ENCODE measurements around the gene ZNF213.
"Not testable (repeated sequence)": the region's sequence is repeated elsewhere in the genome, so short reads cannot be mapped to it uniquely, and the experiment has no call there.

ZNF213 gene

DNA sequence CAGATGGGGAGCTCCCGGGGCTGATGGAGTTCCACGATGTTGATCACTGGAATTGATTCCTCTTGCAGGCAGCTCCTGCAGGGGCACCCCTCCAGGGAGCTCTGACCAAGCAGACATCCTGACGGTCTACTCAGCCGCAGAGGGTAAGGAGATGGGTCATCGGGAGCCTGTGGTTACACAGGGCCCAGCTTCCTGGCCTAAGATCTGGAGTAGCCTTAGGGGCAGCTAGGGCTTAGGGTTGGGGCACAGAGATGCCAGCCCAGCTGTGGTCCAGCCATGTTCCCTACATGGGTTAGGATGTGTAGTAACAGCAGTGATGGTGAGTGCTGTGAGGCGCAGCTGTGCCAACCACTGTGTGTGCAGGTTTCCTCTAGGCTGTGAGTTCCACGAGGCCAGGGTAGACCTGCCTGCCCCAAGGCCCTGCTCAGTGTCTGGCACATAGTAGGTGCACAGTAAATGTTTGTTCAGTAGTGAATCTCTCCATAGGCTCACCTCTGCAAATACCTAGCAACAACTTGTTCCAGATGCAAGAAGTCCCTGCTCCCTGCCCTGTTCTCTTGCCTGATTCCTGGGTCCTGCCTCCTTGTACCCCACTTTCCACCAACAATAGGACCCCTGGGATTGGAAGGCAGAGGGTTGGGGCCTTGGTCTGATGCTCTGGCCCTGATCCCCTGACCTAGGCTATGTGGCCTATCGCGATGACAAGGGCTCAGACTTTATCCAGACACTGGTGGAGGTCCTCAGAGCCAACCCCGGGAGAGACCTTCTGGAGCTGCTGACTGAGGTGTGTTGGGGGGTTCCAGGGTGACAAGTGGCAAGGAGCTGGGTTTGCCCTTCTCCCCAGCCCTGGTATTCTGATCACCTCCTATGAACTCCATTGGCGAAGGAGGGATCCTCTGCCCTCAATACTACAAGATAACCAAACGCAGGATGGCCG lies 13.7 kb downstream of the ZNF213 start:
- no peak for DNase-seq

DNA sequence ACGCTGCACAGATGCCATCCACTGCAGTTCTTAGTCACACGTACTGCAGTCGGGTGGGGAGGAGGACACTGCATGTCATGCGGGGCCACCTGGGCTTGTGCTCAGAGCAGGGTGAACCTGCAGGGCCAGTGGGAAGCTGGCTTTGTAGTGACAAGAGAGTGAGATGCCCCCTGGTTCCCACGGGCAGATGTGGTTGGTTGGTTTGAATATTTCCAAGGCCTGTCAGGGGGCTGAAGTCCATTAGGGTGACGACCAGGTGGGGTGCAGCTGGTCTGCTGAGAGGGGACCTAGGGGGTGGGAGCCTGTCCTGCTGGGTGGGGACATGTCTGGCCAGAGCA lies 14.3 kb downstream of the ZNF213 start:
- no peak for DNase-seq

DNA sequence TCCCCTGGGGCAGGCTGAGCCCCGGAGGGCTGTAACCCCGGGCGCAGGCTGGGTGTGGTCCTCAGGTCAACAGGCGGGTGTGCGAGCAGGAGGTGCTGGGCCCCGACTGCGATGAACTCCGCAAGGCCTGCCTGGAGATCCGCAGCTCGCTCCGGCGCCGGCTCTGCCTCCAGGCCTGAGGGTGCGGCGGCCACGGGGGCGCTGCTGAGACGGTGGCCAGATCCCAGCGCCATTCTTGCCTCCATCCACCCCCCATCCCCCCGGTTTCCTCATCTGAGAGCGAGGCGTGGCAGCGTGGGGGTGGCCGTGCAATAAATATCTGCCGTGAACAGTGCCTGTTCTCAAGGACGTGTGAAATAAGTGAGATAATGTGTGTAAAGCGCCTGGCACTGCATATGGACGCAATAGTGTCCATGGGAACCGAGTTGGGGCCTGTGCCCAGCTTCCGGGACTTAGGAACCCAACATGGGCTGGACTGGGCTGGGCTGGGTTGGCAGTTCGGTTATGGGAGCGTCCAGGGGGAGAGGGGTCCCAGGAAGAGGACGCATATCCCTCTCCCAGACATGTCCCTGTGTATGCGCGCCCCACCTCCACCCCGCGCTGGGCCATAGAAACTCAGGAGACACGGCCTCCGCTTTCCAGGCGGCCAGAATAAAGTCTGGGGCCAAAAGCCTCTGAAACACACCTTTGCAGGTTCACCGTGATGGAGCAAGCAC lies 15.0 kb downstream of the ZNF213 start:
- DNase-seq = no peak

DNA sequence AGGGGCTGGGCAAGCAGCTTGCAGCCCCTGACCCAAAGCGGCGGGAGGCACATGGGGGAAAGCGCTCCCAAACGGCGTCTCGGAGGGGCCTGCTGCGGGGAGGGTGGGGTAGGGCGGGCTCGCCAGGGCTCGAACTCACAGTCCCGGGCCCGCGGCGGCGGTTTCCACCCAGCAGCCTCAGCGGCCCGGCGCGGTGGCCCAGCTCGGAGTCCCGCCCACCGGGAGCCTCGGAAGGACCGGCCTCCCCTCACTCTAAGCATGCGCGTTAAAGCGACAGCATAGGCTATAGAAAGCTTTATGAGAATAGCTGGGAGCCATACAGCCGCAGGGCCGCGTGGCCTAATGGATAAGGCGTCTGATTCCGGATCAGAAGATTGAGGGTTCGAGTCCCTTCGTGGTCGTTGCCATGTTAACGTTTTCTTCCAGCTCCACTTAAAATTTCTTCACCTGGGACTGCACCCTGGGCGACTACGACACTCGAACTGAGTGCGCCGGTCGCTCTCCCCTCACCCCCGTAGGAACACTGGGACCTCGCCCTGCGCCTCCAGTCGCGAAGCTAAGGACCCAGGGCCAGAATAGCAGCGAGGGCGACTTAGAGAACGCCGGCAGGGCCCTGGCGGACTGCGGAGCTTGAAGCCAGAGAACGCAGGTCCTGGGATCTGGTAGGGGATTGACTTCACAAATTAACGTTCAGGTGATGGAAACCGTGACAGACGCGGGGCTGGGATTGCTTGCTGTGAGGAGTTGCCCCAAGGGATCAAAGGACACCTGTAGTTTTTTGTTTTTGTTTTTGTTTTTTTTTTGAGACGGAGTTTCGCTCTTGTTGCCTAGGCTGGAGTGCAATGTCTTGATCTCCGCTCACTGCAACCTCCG lies 15.8 kb downstream of the ZNF213 start:
- peak; percentile 92 for DNase-seq

DNA sequence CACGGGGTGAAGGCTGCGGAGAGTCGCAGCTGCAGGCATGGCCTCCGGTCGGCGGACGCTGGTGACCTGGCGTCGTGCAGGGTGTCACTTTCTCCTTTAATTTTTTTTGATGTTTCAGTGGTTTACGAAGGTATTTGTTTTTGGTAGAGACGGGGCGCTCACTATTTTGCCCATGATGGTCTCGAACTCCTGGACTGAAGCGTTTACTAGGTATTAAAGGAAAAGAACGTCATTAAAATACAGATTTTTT lies 17.1 kb downstream of the ZNF213 start:
- DNase-seq = no peak

DNA sequence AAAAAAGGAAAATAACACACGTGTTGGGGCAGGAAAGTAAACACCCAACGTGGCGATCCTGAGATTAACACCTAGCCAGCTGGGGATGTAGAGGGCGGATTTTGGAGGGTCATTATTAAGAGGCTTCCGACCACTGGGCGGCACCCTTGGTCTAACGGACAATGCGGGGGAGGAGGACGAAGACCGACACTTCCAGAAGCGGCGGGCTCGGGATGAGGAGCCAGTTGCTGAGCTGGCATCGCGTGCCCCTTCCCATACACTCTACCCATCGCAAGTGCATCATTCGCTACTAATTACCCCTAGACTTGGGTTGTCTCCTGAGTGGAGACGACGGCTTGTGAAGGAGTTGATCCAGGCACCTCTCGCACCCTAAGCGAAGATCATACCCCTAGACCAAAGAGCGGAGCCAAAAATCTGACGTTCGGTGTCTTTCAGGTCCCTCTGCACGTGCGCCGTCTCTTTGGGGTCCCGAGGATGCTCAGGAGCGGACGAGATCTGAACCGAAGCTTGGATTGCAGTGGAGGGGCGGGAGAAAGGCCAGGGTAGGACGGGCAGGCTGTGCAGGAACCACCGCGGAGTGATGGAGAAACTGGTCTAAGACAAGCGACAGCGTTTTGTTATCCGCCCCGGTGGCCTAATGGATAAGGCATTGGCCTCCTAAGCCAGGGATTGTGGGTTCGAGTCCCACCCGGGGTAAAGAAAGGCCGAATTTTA lies 17.6 kb downstream of the ZNF213 start:
- peak; percentile 40 for DNase-seq

DNA sequence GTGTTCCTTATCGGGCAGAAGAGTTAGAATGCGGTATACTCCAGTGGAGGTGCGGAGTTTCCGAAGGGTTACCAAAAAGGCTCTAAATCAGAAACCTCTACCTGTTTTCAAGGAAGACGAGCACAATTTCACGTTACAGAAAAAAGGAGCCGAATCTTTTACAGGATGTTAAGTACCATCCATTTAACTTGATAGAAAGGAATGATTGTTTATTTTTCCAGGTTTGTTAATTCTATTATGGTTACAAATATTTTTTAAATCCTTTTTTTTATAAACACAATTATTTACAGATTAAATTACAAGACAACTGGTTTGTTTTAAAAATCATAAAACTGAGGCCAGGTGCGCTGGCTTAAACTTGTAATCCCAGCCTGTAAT lies 18.2 kb downstream of the ZNF213 start:
- no peak for DNase-seq

DNA sequence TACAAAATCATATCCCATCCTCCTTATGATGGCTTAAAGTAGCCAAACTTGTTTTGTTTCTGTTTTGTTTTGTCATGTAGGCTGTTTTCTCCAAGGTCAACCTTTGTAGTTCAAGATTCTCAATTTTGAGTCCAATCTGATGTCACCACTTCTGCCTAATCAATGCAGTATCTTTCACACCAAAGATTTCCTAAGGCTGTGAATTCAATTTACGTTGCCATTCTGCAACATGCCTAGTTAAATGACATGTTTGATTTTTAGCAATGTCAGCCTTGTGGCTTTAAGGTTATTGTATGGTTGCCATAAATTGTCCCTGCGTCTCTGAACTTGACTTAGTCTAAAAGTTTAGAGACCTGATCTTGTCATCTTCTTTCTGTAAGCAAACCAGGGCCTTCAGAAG lies 20.4 kb downstream of the ZNF213 start:
- DNase-seq = no peak

DNA sequence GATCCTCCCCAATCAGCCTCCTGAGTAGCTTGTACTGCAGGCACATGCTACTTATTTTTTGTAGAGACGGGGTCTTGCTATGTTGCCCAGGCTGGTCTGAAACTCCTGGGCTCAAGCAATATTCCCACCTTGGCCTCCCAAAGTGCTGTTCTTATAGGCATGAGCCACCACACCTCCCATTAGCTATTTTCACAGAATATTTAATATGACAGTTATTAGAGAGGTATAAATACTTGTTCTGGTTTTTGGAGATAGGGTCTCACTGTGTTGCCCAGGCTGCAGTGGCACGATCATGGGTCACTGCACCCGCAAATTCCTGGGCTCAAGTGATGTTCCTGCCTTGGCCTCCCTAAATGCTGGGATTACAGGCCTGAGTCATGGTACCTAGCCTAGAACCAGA lies 21.1 kb downstream of the ZNF213 start:
- DNase-seq = no peak

DNA sequence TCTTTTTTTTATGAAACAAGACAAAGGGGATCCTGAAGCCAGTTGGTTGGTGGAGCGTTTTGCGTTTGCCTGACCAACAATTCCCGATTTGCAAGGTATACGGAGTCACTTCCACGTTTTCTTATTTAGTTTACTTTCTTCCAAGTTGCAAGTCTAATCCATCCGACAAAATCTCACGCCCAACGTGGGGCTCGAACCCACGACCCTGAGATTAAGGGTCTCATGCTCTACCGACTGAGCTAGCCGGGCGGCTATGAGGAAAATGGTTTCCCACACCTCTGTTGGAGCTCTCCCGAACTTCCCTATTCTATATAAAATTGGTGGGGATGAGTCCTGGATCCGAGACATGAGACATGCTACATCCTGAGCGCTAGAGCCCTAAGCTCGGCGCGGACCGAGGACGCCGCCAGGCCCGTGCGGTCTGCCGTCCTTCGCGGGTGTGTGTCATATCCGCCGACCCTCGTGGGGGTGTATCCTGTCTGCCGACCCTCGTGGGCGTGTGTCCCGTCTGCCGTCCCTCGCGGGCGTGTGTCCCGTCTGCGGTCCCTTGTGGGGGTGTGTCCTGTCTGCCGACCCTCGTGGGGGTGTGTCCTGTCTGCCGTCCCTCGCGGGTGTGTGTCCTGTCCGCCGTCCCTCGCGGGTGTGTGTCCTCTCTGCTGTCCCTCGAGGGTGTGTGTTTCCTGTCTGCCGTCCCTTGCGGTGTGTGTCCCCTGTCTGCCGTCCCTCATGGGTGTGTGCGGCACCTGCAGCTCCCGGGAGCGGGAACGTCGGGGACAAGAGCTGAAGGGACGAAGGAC lies 22.6 kb downstream of the ZNF213 start:
- DNase-seq = peak; percentile 19

DNA sequence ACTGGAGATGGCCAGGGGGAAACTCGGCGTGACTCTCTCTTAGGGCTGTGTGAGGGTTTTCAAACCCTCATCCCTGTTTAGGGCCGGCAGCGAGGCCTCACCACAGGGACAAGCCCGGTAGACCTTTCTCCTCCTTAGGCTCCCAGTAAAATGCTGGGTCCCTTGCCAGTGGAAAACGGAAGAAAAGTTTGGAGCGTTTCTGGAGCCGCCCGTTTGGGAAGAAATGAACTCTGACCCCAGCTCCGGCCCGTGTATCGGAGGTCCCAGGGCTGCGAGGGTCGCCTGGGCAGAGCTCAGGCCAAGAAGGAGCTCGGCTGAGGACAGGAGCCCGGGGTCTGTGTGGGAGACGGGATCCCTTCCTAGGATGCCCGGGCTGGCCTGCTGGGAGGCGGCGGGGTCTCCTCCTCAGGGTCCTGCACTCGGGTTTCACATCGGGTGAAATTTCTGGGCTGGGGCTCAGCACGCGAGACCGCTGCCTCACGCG lies 23.2 kb downstream of the ZNF213 start:
- DNase-seq = no peak

DNA sequence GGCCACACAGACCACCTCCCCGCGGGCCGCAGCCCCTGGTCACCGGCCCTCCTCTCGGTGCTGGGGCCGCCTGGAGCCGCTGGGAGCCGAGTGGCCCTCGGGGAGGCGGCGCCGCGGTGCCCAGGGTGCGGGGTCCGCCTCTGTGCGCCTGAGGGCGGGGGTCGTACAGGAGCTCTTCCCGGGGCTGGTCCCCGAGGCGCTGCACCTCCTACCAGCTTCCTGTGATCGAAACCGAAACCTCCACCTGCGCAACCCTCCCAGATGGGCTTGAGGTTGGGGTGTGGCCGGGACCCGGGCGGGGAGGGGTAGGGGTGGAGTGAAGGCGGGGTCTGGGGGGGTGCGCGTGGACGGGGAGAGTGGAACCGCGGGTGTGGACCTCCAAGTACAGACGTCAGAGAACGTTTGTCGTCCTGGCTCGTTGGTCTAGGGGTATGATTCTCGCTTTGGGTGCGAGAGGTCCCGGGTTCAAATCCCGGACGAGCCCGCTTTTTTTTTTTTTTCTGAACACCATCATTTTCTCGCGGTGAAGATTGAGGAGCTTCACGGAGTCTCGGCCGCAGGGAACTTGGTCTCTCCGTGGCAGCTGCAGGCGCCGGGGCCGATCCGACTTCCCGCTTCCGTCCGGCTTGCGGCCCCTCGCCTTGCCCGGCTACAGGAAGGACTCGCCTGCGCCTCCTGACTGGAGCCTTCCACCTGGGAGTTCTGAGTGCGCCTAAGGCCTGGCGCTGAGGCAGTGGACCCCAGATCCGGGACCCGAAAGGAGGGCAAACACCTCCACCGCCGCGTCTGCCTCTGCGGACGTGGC lies 23.9 kb downstream of the ZNF213 start:
- no peak for DNase-seq

DNA sequence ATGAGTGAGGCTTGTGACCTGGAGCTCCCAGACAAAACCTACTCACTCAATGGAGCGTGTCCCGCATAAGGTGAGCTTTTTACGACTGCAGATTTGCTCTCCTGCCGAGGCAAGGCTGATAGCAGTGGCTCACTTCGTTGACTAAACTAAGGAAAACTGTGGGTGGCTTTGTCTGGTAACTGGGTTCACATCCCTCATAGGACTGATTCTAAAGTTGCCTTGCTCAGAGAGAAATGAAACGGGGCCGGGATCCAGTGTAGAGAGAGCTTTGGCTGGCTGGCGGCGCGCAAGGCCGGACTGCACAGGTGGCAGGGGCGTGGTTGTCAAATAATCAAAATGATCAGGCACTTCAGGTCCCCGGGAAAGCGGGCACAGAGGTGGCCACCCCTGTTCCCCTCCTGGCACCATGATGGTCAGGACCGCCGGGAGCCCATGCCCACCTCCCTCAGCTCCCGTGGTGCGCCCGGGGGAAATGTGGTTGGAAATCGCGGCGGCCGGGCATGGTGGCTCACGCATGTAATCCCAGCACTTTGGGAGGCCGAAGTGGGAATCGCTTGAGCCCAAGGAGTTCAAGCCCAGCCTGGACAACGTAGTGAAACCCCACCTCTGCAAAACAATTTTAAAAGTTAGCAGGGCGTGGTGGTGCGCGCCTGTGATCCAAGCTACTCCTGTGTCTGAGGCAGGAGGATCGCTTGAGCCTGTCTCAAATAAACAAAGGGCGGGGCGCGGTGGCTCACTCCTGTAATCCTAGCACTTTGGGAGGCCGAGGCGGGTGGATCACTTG lies 26.6 kb downstream of the ZNF213 start:
- no peak for DNase-seq

DNA sequence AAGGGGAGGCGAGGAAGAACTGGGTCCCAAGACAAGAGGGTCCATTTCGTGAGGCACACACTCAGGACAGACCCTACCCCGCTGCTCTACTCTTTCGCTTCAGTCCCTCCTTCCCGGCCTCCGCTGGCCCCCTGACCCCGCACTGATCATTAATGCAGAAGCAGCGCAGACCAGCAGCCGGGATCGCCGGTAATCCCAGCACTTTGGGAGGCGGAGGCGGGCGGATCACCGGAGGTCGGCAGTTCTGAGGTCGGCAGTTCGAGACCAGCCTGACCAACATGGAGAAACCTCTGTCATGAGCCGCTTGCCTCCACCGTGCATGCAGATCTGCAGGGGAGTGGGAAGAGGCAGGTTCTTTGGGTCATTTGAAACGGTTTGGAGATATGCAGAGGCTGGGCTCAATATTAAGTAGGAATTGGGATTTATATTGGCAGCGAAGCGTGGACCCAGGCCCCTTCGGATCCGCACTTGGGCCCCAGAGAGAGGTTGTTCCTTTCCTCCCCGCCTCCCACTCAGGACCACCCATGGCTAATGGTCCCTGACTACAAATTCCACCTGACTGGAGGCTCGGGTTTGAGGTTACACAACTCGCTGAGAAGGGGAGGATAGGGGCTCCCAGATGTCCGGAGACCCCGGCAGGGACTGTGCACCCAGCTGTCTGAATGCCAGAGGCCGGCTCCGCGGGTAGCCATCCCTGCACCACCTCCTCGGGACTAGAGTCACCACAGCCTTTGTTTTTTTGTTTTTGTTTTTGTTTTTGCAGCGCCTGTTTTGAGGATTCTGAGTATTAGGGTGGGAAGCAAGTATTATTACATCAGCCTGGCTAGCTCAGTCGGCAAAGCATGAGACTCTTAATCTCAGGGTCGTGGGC lies 29.5 kb downstream of the ZNF213 start:
- no peak for DNase-seq

DNA sequence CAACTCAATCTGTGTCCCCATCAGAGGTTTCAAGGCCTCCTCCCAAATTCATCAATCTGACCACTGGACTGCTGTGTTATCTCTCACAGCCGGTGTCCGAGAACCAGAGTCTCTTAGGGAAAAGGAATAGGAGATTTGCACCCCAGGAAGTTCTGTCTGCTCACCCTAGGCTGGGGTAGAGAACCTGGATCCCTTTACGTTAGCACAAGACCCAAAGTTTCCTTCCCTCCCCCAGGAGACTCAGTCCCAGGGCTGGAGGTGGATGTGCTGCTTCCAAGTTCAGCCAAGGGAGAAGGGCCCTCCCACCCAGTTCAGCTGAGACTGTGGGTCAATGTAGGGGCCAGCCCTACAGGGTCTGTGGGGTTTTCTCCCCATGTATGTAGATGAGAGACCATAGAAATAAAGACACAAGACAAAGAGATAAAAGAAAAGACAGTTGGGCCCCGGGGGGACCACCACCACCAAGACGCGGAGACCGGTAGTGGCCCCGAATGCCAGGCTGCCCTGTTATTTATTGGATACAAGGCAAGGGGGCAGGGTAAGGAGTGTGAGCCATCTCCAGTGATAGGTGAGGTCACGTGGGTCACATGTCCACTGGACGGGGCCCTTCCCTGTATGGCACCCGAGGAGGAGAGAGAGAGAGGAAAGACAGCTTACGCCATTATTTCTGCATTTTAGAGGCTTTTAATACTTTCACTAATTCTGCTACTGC lies 30.4 kb downstream of the ZNF213 start:
- DNase-seq = no peak

DNA sequence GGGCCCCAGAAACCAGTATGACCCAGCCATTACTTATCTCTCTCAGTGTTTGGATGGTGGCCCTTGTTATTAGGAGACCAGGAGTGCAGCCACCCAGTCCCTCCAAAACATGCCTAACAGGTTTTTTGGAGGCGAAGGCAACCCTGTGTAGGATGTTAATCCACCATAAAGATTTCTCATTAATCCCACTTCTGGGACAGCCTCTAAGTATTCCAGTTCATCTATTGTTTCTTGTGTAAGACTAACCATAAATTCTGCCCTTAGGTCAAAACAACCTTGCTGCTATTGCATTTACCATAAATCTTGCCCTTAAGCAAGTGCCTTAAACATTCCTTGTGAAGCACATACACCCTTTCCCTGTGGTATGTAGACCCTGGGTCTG lies 31.7 kb downstream of the ZNF213 start:
- no peak for DNase-seq

DNA sequence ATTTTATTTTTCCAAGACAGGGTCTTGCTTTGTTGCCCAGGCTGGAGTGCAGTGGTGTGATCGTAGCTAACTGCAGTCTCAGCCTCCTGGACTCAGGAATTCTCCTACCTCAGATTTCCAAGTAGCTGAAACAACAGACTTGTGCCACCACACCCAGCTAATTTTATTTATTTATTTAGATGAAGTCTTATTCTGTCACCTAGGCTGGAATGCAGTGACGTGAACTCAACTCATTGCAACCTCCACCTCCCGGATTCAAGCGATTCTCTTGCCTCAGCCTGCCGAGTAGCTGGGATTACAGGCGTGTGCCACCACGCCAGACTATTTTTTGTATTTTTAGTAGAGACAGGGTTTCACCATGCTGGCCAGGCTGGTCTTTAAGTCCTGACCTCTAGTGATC lies 33.9 kb downstream of the ZNF213 start:
- not testable (repeated sequence) for DNase-seq

DNA sequence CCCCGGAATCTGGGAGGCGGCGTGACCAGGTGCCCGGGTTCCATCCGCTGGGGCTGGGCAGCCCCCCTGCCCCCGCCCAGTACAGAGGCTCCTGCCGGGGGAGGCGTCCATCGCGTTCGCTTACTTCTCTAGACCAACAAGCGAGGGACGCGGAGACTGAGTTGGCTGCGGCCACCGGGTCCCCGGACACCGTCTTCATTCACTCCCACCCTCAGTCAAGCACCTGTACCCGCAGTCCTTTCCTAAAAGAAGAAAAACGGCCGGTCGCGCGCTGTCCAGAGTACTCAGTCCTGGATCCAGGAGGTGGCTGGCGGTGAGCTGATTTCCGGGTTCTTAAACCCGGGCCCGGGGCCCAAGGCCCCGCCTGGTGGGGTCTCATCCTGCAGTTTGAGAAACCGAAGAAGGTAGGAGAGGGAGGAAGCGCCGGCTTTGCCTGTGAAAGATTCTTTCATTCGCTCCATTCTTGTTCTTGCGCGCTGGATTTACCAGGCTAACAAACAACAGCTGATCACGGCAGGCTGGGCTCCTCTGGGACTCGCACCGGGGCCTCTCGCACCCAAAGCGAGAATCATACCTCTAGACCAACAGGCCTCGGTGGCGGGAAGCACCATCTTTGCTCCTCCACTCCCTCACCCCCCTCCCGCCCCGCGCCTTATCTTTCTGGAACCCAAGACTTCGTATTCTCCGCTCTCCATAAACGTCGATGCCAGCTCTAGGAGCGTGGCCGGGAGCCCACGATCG lies 35.8 kb downstream of the ZNF213 start:
- no peak for DNase-seq
